Lung (tissue), 12 donors: ENCODE data around the gene PACRG. TPM values are rescaled to one million over a fixed set of nuclear protein-coding genes. Genes with fewer than 3 reads are reported as not detected.

Source experiments
- ATAC-seq: fragments of 200-7000 bp; cut with Tn5 transposase; one replicate; pipeline ENCODE4 v1.9.1; 2020; ENCODE audit warnings: moderate number of reproducible peaks; ENCODE audit not compliant: insufficient read depth, low FRiP score
- DNase-seq, 3 donors: peaks; one replicate each; pipeline ENCODE4 v3.0.0-alpha.2; 2013 to 2017
- H3K27ac ChIP-seq, 2 donors: one replicate each; pipeline ENCODE4 v1.5.1; 2013; ENCODE audit warnings: mild to moderate bottlenecking in 2 of 2, moderate library complexity in 2 of 2, control low read depth in 1 of 2, inconsistent platforms in 1 of 2, low read depth in 1 of 2, low read length in 1 of 2
- H3K27me3 ChIP-seq, 3 donors: one replicate each; pipeline ENCODE4 v1.5.1; 2013; ENCODE audit warnings: low read length in 2 of 3; ENCODE audit not compliant: control insufficient read depth in 3 of 3, insufficient read depth in 3 of 3
- H3K36me3 ChIP-seq, 4 donors: one replicate each; pipeline ENCODE4 v1.5.1; 2013; ENCODE audit warnings: low read length in 4 of 4, mild to moderate bottlenecking in 1 of 4, moderate library complexity in 1 of 4; ENCODE audit not compliant: control insufficient read depth in 4 of 4, insufficient read depth in 4 of 4
- H3K4me1 ChIP-seq, 5 donors: one replicate each; pipeline ENCODE4 v1.5.1; 2013; ENCODE audit warnings: low read length in 5 of 5, mild to moderate bottlenecking in 2 of 5, moderate library complexity in 1 of 5; ENCODE audit not compliant: control insufficient read depth in 5 of 5, insufficient read depth in 5 of 5
- H3K4me3 ChIP-seq: one replicate; pipeline ENCODE4 v1.5.1; 2013; ENCODE audit warnings: mild to moderate bottlenecking, control low read depth, moderate library complexity
- H3K9ac ChIP-seq, 2 donors: one replicate each; pipeline ENCODE4 v1.5.1; 2013; ENCODE audit warnings: low read length in 2 of 2, control low read depth in 1 of 2; ENCODE audit not compliant: insufficient read depth in 1 of 2
- H3K9me3 ChIP-seq, 4 donors: one replicate each; pipeline ENCODE4 v1.5.1; 2013; ENCODE audit warnings: low read length in 3 of 4, mild to moderate bottlenecking in 1 of 4, moderate library complexity in 1 of 4; ENCODE audit not compliant: control insufficient read depth in 4 of 4, insufficient read depth in 3 of 4
- CTCF ChIP-seq: IDR thresholded peaks from 2 replicates; pipeline ENCODE4 v1.5.1; 2012; ENCODE audit warnings: mild to moderate bottlenecking; ENCODE audit errors: control extremely low read depth, extremely low read depth
- WGBS, 2 donors: extraction: QIAGEN DNeasy Blood & Tissue Kit; methylation state at CpG; one replicate each; pipeline ENCODE4 v1.1.7; 2013; 5-methylcytosine and 5-hydroxymethylcytosine counted together
- polyA plus RNA-seq, 2 donors: library from polyadenylated mRNA; stranded (reverse); fragments of 200-250 nt; gene quantifications; one replicate each; pipeline ENCODE4 v1.2.1, GENCODE V29; 2013
- total RNA-seq, 2 donors: library from RNA; depleted of rRNA in 1 of 2; stranded (reverse); fragments of >200 nt in 1 of 2; gene quantifications; one replicate each; pipeline ENCODE4 v1.2.1, GENCODE V29; 2014 to 2021
- donor health status: control.
- donor health status: control.
- donor health status: Bipolar disorder and iron deficiency.
- donor health status: healthy.
- donor health status: DM: yes; HTN: yes; CAD: no.

PACRG gene
- total and polyA plus RNA-seq, 4 donors: 3.8 to 26.6 (median 7.4) TPM

DNA sequence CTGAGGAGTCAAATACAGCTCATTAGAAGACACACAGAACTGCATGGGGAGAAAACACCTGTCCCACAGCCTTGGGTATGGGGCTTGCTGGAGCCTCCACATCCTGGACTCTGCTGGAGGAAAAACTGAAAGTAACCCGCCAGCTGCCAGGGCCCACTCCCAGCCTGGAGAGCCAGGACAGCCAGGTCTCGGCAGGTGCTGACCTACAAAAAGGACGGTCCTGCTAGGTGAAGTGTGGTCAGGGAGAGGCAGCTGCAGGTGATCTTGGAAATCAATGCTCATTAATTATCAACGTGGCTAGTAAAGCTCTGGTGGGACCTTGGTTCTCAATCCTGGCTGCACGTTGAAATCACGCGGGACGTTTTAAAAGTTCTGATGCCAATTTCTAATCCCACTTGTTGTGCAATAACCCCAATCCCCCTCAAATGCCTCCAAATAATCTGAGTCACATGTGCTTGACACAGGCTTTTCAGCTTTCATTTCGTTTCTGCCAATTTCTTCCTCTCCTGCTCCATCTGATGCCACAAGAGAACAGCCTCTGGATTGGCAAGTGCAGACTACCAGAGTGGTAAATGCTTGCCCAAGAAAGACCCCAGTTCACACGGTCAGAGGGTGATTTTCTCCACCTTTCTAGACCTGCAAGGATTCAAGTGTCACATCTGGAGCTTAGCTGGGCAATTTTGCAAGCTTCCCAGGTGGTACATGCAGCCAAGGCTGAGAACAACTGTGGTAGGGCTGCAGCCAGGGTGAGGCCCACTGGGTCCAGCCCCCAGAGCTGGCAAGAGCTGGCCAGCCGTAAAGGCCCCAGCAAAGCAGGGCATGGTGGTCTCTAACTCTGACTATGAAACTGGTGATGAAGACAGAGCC lies 434.5 kb downstream of the PACRG start:
- Histone ChIP-seq H3K4me3 (no peak overlapping the region), H3K27ac (no peak overlapping the region), H3K4me1 (no peaks in the 10 kb centered on the region), H3K9ac (no peak overlapping the region), H3K27me3 (no peaks in the 10 kb centered on the region), H3K36me3 (no peaks in the 10 kb centered on the region), H3K9me3 (no peaks in the 10 kb centered on the region)
- DNase-seq (no peak), ATAC-seq (no peak)
- WGBS, 2 donors: 90 to 92% methylated on average over 11 of the region's 11 CpGs
- TF ChIP-seq CTCF: no peak

- no peaks in the 10 kb centered on the region for H3K36me3 ChIP-seq
- 76 to 80% methylated on average over 6 of the region's 6 CpGs for WGBS, 2 donors
- no peak overlapping the region for H3K4me3 ChIP-seq
- H3K27me3 ChIP-seq: no peaks in the 10 kb centered on the region
- no peak overlapping the region for H3K9ac ChIP-seq
- no peak for TF ChIP-seq CTCF
- no peak overlapping the region for H3K27ac ChIP-seq
- DNase-seq: no peak
- no peaks in the 10 kb centered on the region for H3K9me3 ChIP-seq
- no peak for ATAC-seq
- no peaks in the 10 kb centered on the region for H3K4me1 ChIP-seq
These were observed 435.1 kb downstream of the PACRG start for GRCh38 chr6:163162874-163163213.

DNA sequence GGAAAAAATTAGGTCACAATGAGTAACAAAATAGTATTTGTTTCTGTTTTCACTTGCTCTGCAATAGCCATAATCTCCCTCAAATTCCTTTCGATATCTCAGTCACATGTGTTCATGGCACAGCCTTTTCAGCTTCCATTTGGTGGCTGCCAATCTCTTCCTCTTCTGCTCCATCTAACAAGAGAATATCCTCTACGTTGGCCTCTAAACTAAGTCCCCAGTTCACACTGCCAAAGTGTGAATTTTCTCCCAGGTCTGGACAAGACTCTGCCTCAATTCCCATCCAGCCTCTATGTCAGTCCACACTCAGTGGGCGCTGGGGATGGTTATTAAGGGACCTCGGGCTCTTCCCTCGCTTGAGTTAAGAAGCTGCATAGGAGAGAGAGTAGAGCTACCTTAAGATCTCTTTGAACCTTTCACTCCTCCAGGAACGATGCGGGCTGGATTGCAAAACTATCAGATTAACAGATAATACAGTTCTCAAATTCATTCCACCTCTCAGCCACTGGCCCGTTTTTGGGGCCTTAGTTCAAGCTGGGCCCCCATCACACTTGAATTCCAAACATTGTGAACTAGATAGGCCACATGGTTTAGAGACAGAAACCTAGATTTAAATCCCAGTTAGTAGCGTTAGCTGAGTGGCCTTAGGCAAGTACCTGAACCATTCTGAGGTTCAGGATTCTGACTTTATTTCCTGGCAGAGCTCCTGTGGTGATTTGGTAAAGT lies 436.6 kb downstream of the PACRG start:
- Histone ChIP-seq H3K36me3 (no peaks in the 10 kb centered on the region), H3K27me3 (no peaks in the 10 kb centered on the region), H3K27ac (no peak overlapping the region), H3K9me3 (no peaks in the 10 kb centered on the region), H3K4me3 (no peak overlapping the region), H3K4me1 (no peaks in the 10 kb centered on the region), H3K9ac (no peak overlapping the region)
- WGBS, 2 donors: 83 to 91% methylated on average over 9 of the region's 9 CpGs
- TF ChIP-seq CTCF: no peak
- DNase-seq (no peak), ATAC-seq (no peak)
